GM13977 (cell line): ENCODE data around the gene CCSER1.

ENCODE experiments used
- DNase-seq: peaks from one replicate; pipeline ENCODE4 v3.0.0; 2012; ENCODE audit warnings: low spot score
- CTCF ChIP-seq: IDR thresholded peaks from 2 replicates; pipeline ENCODE4 v1.5.1; 2012; ENCODE audit warnings: mild to moderate bottlenecking, control low read depth; ENCODE audit not compliant: insufficient read depth; ENCODE audit errors: extremely low read depth, missing control alignments
- in situ Hi-C: fragments of 300-500 bp; cut with MboI; formaldehyde crosslinking; loops from one replicate; pipeline ENCODE4 v1.12.0; 2022; ENCODE audit warnings: low sequenced_read_pairs, low pct_unique_long_range_greater_than_20kb, mixed read lengths, inconsistent platforms; ENCODE audit not compliant: unreplicated experiment

Gene CCSER1

GRCh38 chr4:91064157-91064853 lies 937.1 kb downstream of the CCSER1 start:
- no peak for TF ChIP-seq CTCF
- DNase-seq, result no peak
- in situ Hi-C loops, result no loop called here

- in situ Hi-C loops, result no loop called here
- no peak for TF ChIP-seq CTCF
- DNase-seq, result no peak
These were observed 937.9 kb downstream of the CCSER1 start for GRCh38 chr4:91065117-91065516.

DNA sequence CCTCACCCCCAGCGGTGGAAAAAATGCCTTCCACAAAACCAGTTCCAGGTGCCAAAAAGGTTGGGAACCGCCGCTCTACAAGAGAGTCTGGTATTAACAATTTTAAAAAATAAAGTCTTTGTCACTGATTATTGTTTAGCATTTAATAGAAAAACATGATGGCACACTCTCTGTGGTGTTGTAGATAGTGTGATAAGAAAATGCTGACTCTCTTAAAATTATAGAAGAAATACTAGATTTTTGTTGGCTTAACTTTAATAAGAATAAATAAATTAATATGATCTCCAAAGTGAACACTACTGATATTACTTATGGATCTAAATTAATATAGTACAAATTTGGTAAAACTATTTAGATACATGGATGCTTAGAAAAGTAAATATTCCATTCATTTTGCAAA lies 943.5 kb downstream of the CCSER1 start:
- in situ Hi-C loops, result no loop called here
- DNase-seq, result no peak
- no peak for TF ChIP-seq CTCF

GRCh38 chr4:91076147-91076546 lies 949.0 kb downstream of the CCSER1 start:
- no peak for DNase-seq
- in situ Hi-C loops, result no loop called here

DNA sequence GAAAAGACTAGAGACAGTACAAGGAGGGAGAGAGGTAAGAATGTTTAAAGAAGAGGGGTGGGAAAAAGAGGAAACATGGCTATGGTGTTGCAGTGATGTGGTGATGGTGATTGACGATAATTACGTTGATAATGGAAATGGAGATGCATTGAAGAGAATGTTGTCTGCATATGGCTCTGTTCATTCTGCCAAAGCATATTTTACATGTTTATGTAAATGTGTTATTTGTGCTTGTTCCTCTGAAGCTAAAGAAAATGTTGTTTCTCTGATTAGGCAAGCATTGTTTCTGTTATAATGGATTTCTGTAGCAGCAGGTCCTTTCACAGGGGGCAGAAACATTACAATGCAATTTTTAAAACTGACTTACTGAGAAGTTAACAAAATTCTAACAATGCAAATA lies 958.8 kb downstream of the CCSER1 start:
- in situ Hi-C loops, result no loop called here
- no peak for DNase-seq
- TF ChIP-seq CTCF, result no peak

More at GRCh38 chr4:91076147-91076546, 949.0 kb downstream of the CCSER1 start:
- no peak for TF ChIP-seq CTCF

DNA sequence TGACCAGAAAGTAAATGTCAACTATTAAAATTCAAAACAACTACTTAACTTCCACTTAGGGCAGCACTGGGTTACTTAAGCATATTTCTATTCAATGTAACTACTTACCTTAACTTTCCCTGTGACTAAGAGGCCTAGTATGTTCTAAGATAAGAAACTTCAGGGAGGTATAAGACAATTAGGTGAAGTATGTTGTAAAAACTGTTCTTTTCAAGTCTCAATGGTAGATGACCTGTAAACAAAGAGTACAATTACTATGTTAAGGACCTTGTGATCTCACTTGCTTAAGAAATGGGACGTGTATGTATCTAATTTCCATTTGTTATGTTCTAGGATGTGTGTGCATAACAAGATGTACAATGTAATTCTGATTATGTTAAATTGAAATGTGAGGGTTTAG lies 960.5 kb downstream of the CCSER1 start:
- in situ Hi-C loops, result no loop called here
- TF ChIP-seq CTCF, result no peak

More for the DNA sequence above, 960.5 kb downstream of the CCSER1 start:
- DNase-seq, result no peak
